Cardiac fibroblast (primary cell): ENCODE results near the gene ALDH1L2.

Experiments
- DNase-seq, 2 donors: peaks; one replicate each; pipeline versions ENCODE4 v3.0.0 to v3.0.0-alpha.2; 2010; ENCODE audit warnings: low read depth in 2 of 2
- H3K4me3 ChIP-seq, 2 donors: replicated peaks in 1 of 2; 1 replicate in 1 of 2; 2 replicates in 1 of 2; pipeline ENCODE4 v1.5.1; 2011; ENCODE audit warnings: low read depth in 2 of 2, low read length in 2 of 2, mild to moderate bottlenecking in 2 of 2, moderate library complexity in 1 of 2
- CTCF ChIP-seq: IDR thresholded peaks from one replicate; pipeline ENCODE4 v1.5.1; 2011; ENCODE audit warnings: low read depth, mild to moderate bottlenecking, low read length, inconsistent platforms

Gene ALDH1L2

GRCh38 chr12:105076098-105076497, 8.2 kb downstream of the ALDH1L2 start:
- no peak for TF ChIP-seq CTCF
- peak; percentile 77 to 78 for DNase-seq
- H3K4me3 ChIP-seq: no peak overlapping the region

- no peak for TF ChIP-seq CTCF
- no peak overlapping the region for H3K4me3 ChIP-seq
- no peak for DNase-seq
These were observed 11.3 kb downstream of the ALDH1L2 start for GRCh38 chr12:105072888-105073488.

- no peak overlapping the region for H3K4me3 ChIP-seq
- TF ChIP-seq CTCF: no peak
- DNase-seq: no peak
These were observed 12.3 kb downstream of the ALDH1L2 start for GRCh38 chr12:105071981-105072380.

GRCh38 chr12:105069936-105070702, 14.1 kb downstream of the ALDH1L2 start:
- no peak for TF ChIP-seq CTCF
- no peak for DNase-seq

GRCh38 chr12:105067511-105068031, 16.7 kb downstream of the ALDH1L2 start:
- peak in 1 of 2 donors; percentile 39 for DNase-seq
- no peak for TF ChIP-seq CTCF
- H3K4me3 ChIP-seq: no peak overlapping the region

More at GRCh38 chr12:105069936-105070702, 14.1 kb downstream of the ALDH1L2 start:
- no peak overlapping the region for H3K4me3 ChIP-seq

GRCh38 chr12:105064564-105065178, 19.6 kb downstream of the ALDH1L2 start:
- no peak for DNase-seq
- no peak for TF ChIP-seq CTCF

More at GRCh38 chr12:105064564-105065178, 19.6 kb downstream of the ALDH1L2 start:
- H3K4me3 ChIP-seq: no peak overlapping the region
